GM19099 (cell line): ENCODE data around the gene GPR62.

Source experiments
- POLR2A ChIP-seq: IDR thresholded peaks from 3 replicates; pipeline ENCODE4 v1.6.1; 2011; ENCODE audit warnings: low read depth; ENCODE audit not compliant: insufficient read length; ENCODE audit errors: extremely low read depth

GPR62 gene

GRCh38 chr3:52002748-52003147 lies 47.6 kb downstream of the GPR62 start:
- TF ChIP-seq POLR2A: no peak

- no peak for TF ChIP-seq POLR2A
Observed at GRCh38 chr3:52004163-52004787, 49.1 kb downstream of the GPR62 start.

GRCh38 chr3:52004906-52005395 lies 49.8 kb downstream of the GPR62 start:
- TF ChIP-seq POLR2A: no peak

GRCh38 chr3:52005571-52005986 lies 50.4 kb downstream of the GPR62 start:
- no peak for TF ChIP-seq POLR2A

GRCh38 chr3:52006017-52006819 lies 51.0 kb downstream of the GPR62 start:
- TF ChIP-seq POLR2A: no peak

GRCh38 chr3:52006820-52007133 lies 51.6 kb downstream of the GPR62 start:
- TF ChIP-seq POLR2A: no peak
